VCaP (cell line): ENCODE results near the gene TBC1D9.

Source experiments
- H3K27ac ChIP-seq: fragments of 450-650 bp; 2 replicates; pipeline ENCODE4 v1.5.1; 2017
- CTCF ChIP-seq: fragments of 450-650 bp; conservative IDR thresholded peaks from 2 replicates; pipeline ENCODE4 v1.5.1; 2017; ENCODE audit warnings: mild to moderate bottlenecking, moderate library complexity

The TBC1D9 gene

DNA sequence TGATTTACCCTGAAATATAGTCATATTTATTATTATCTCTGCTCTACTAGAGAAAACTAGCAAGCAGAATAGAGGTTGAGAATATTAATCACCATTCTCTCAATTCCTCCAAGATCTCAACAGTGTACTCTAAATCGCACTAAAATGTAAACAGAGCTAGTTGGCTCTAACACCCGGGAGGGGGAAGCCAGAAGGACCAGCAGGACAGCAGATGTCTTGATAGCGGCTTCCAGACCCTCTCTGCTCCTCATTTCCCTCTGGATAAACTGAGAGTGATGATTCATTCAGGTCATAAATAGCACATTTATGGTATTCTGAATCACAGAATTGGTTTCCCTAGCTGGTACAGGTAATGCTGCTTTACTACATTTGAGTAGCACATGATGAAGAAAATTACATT is 82.5 kb downstream of the TBC1D9 start:
- no peak for TF ChIP-seq CTCF
- H3K27ac ChIP-seq, result no peak overlapping the region

GRCh38 chr4:140672416-140672815 is 83.8 kb downstream of the TBC1D9 start:
- no peak for TF ChIP-seq CTCF
- H3K27ac ChIP-seq, result no peak overlapping the region

DNA sequence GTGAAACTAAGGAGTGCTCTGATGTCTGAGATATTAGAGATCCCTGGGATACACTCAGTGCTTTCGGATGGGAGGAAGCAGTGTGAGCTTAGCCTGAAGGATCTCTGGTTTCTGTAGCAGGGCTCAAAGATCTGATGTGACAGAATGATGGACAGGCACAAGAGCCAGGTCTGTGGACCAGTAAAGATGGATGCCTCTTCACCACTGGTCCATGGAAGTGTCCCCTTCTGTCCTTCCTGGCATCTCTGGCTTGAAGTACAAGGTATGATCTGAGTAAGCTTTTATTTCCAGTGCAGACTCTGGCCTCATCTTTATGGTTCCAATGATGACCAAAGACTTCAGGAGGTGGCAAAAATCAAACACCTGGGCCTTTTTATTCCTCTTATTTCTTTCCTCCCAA is 88.1 kb downstream of the TBC1D9 start:
- no peak overlapping the region for H3K27ac ChIP-seq
- TF ChIP-seq CTCF, result no peak

DNA sequence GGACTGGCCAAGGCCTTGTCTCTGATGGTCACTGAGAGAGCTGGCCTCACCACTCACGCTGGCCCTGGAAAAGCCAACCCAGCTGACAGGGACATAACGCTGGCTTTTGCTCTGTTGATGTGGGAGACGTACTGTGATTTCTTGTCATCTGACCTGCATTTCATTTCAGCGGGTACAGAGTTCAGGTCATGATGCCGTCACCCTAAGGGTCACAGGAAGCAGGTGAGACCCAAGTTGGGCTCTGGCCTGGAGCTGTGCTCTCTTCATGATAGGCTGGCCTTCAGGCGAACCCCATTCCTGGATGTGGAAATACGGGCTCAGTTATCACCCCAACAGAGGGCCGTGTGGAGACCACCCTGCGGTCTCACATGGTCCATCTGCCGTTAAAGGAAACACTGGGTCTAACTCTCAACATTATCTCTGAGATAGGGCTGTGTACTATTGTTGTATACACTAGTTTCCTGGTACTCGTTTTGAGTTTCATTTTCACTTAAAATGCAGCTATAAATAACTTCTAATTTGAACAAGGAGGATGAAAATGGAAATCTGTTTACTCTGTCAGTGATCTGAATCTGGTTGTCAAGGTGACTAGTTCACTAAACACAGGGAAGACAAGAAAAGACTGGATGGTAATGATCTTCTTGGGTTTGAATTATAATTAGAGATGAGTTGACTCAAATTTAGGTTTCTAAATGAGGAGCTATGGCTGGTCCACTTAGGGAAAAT is 89.1 kb downstream of the TBC1D9 start:
- TF ChIP-seq CTCF, result no peak
- H3K27ac ChIP-seq, result no peak overlapping the region; the same call in 1 of the 2 replicates

GRCh38 chr4:140662082-140662869 is 93.9 kb downstream of the TBC1D9 start:
- TF ChIP-seq CTCF, result no peak

GRCh38 chr4:140661550-140661949 is 94.6 kb downstream of the TBC1D9 start:
- TF ChIP-seq CTCF, result no peak
- H3K27ac ChIP-seq, result no peak overlapping the region

More at GRCh38 chr4:140662082-140662869, 93.9 kb downstream of the TBC1D9 start:
- no peak overlapping the region for H3K27ac ChIP-seq

- H3K27ac ChIP-seq, result no peak overlapping the region
- TF ChIP-seq CTCF, result no peak
These were observed 96.1 kb downstream of the TBC1D9 start for GRCh38 chr4:140659943-140660700.
